ENCODE measurements around the gene REV3L. TPM values are rescaled to one million over a fixed set of nuclear protein-coding genes. Genes with fewer than 3 reads are reported as not detected.
A peak's percentile ranks its signal among the peaks of the same experiment; 100 is the strongest.
"Not testable (repeated sequence)": the region's sequence is repeated elsewhere in the genome, so short reads cannot be mapped to it uniquely, and the experiment has no call there.

The REV3L gene
- polyA plus RNA-seq, 3 donors from 2014 or later: 0.75 to 18.3 (median 9.0) TPM

DNA sequence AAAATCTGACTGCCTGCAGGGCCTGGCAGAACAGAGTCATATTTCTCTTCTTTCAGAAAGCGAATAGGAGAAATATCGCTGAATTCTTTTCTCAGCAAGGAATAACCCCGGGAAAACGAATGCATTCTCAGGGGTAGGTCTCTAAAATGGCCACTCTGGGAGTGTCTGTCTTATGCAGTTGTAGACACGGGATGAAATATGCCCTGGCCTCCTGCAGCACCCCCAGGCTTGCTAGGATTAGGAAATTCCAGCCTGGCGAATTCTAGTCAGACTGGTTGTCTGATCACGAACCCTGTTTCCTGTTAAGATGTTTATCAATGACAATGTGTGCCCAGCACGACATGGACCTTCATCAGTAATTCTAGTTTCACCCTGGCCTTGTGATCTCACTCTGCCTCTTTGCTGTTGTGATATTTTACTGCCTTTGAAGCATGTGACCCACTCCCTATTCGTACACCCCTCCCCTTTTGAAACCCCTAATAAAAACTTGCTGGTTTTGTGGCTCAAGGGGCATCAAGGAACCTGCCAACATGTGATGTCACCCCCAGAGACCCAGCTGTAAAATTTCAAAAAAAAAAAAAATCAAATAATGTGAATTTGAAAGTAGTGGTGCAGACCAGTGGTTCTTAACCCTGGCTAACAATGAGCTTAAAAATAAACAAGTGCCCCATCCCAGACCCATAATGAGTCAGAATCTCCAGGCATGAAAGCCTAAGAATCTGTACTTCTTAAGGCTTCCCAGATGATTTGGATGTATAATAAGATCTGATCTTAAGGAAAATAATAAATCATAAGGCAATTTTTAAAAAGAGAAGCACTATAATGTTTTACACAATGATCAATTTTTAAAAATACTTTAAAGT lies 181.8 kb downstream of the REV3L start:
- H3K27me3 Mint-ChIP-seq (ENCODE audit: low read depth in 3 of 3); H3K4me1 Mint-ChIP-seq; H3K4me3 Mint-ChIP-seq; DNase-seq: not testable (repeated sequence)
- H3K36me3 Mint-ChIP-seq: peaks cover 41 to 49% (median 44%) of the 10 kb centered on the region in 3 donors
- H3K9me3 Mint-ChIP-seq: peaks cover 0 to 19% (median 5%) of the 10 kb centered on the region in 6 donors
- peak overlapping the region in 1 of 6 donors; percentile 17 for H3K27ac Mint-ChIP-seq

DNA sequence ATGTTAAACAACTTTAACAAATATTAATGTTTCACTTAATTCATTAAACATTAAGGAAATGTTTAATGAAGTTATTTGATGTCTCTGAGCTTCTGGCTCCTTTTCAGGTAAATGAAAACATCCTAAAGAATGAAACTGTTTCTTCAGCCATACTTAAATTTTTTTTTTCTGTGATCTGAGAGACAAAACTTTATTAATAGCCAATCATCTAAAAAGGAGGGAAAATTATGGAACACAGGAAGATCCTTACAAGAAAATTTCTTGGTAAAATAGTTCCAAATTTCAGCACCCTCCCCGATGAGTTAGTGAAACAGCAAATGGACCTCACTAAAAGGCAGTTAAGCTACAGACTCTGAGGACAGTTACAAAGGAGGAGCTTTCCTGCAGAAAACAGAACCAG lies 185.2 kb downstream of the REV3L start:
- H3K9me3 Mint-ChIP-seq: peaks cover 0 to 19% (median 5%) of the 10 kb centered on the region in 6 donors
- peaks cover 7 to 15% of the 10 kb centered on the region in 2 donors for H3K4me1 Mint-ChIP-seq
- H3K4me3 Mint-ChIP-seq: no peak overlapping the region
- DNase-seq: no peak
- no peaks in the 10 kb centered on the region for H3K27me3 Mint-ChIP-seq (ENCODE audit: low read depth in 3 of 3)
- no peak overlapping the region for H3K27ac Mint-ChIP-seq
- H3K36me3 Mint-ChIP-seq: peaks cover 32 to 43% (median 35%) of the 10 kb centered on the region in 3 donors

DNA sequence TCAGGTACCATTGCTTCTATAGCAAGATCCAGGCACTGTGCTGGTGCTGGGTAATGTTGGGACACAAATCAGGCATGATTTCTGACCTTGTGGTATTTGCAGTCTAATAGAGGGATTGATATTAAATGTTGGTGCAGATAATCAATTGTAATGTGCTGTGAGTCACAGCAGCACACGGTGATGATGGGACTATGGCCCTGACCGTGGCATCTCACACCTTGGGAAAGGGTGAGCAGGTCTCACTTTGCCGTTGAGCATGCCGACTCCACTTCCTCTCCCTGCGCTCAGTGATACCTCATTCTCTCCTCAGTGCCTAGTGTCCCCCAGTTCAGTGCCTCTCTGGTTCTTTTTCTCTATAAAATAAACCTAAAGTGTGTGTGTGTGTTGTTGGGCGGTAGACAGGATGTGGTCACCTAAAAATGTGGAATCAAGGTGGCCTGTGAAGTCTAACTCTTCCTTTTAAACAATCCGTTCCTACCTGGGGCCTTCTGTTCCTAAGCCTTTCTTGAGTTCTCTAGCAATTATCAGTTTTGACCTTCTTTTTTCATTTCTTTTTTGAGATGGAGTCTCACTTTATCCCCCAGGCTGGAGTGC lies 188.5 kb downstream of the REV3L start:
- Mint-ChIP-seq H3K4me1 (peaks cover 10 to 15% of the 10 kb centered on the region in 2 donors), H3K27me3 (ENCODE audit: low read depth in 3 of 3) (no peaks in the 10 kb centered on the region), H3K4me3 (no peak overlapping the region), H3K9me3 (no peaks in the 10 kb centered on the region), H3K27ac (peak overlapping the region in 5 of 6 donors; percentile 19 to 66 (median 48)), H3K36me3 (peaks cover 4 to 22% (median 15%) of the 10 kb centered on the region in 3 donors)
- DNase-seq: no peak

DNA sequence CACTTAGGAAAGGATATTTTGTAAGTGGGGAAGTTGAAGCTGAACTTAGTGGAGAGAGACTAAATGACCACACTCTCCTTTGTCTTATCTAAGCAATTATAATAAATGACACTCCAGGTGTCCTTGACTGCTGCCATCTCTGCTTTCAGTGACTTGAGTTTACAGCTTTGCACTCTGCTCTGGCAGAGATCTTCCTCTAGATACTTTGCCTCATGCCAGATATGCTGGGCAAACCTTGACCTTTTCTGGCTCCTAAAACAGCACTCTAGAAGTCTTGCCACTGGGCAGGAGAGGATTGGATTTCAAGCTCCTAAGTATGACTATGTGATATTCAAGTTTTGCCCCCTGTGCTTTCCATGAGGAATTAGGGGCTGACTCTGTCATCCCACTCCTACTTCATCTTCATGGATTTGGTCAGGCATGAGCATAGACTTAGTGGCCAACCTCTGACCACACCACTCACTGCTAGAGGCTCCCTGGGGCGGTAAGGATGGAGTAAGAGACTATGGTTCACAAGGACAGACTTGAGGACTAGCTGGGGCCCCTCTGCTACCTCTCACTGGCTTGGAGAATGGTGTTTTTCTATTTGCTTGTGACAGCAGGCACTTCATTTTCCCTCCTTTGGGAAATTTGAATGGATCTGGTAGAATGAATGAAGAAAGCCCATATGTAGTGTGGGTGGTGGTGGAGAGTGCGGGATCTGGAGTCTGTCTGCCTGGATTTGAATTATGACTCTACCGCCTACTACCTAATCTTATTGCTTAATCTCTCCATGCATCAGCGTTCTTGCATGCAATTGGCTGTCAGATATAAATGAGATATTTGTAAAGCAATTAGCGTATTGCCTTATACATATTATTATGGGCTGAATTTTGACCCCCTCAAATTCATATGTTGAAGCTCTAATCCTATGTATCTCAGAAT lies 191.4 kb downstream of the REV3L start:
- H3K4me1 Mint-ChIP-seq: peaks cover 10 to 15% of the 10 kb centered on the region in 2 donors
- peaks cover 4 to 20% (median 10%) of the 10 kb centered on the region in 3 donors for H3K36me3 Mint-ChIP-seq
- H3K27ac Mint-ChIP-seq: no peak overlapping the region
- DNase-seq: no peak
- no peaks in the 10 kb centered on the region for H3K9me3 Mint-ChIP-seq
- H3K4me3 Mint-ChIP-seq: no peak overlapping the region
- no peaks in the 10 kb centered on the region for H3K27me3 Mint-ChIP-seq (ENCODE audit: low read depth in 3 of 3)

DNA sequence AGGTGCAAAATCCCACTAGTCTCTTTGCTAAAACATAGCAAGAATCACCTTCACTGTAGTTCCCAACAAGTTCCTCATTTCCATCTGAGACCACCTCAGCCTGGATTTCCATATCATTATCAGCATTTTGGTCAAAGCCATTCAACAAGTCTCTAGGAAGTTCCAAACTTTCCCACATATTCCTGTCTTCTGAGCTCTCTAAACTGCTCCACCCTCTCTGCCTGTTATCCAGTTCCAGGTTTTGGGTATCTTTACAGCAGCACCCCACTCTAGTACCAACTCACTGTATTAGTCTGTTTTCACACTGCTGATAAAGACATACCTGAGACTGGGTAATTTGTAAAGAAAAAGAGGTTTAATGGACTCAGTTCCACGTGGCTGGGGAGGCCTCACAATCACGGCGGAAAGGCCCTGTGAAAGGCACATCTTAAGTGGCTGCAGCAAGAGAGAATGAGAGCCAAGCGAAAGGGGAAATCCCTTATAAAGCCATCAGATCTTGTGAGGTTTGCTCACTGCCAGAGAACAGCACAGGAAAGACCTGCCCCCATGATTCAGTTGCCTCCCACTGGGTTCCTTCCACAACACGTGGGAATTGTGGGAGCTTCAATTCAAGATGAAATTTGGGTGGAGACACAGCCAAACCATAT lies 192.2 kb downstream of the REV3L start:
- H3K4me3 Mint-ChIP-seq: not testable (repeated sequence)

DNA sequence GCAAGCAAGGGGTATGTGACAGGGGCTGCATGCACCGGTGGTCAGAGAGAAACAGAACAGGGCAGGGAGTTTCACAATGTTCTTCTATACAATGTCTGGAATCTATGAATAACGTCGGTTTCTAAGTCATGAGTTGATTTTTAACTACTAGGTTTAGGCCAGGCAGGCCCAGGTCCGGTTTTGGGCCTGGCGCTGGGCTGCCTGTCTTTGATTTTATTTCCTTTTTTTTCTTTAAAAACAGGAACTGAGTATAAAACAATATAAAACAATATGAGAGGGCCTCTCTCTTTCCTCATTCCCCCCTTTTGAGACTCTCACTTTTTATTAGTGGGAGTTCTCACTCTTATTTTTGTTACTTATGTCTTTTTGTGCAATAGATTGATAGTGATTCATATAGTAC lies 198.7 kb downstream of the REV3L start:
- H3K36me3 Mint-ChIP-seq: peaks cover 13 to 31% (median 19%) of the 10 kb centered on the region in 3 donors
- H3K9me3 Mint-ChIP-seq; H3K4me1 Mint-ChIP-seq; H3K27ac Mint-ChIP-seq; DNase-seq; H3K4me3 Mint-ChIP-seq; H3K27me3 Mint-ChIP-seq (ENCODE audit: low read depth in 3 of 3): not testable (repeated sequence)

More for the DNA sequence above, 192.2 kb downstream of the REV3L start:
- Mint-ChIP-seq H3K36me3 (peaks cover 4 to 20% (median 10%) of the 10 kb centered on the region in 3 donors), H3K4me1 (peaks cover 10 to 15% of the 10 kb centered on the region in 2 donors)
- H3K9me3 Mint-ChIP-seq; H3K27me3 Mint-ChIP-seq (ENCODE audit: low read depth in 3 of 3); H3K27ac Mint-ChIP-seq; DNase-seq: not testable (repeated sequence)

DNA sequence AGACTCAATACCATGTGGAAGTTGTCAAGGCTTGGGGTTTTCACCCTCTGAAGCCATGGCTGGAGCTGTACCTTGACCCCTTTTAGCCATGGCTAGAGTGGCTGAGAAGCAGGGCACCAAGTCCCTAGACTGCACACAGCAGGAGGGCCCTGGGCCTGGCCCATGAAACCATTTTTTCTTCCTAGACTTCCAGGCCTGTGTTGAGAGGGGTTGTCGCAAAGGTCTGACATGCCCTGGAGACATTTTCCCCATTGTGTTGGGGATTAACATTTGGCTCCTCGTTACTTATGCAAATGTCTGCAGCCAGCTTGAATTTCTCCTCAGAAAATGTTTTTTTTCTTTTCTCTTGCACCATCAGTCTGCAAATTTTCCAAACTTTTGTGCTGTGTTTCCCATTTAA lies 199.3 kb downstream of the REV3L start:
- no peak for DNase-seq
- Mint-ChIP-seq H3K9me3 (no peaks in the 10 kb centered on the region), H3K4me3 (no peak overlapping the region), H3K36me3 (peaks cover 16 to 33% (median 23%) of the 10 kb centered on the region in 3 donors), H3K4me1 (peaks cover 0 to 7% of the 10 kb centered on the region in 2 donors), H3K27me3 (ENCODE audit: low read depth in 3 of 3) (no peaks in the 10 kb centered on the region), H3K27ac (no peak overlapping the region)

DNA sequence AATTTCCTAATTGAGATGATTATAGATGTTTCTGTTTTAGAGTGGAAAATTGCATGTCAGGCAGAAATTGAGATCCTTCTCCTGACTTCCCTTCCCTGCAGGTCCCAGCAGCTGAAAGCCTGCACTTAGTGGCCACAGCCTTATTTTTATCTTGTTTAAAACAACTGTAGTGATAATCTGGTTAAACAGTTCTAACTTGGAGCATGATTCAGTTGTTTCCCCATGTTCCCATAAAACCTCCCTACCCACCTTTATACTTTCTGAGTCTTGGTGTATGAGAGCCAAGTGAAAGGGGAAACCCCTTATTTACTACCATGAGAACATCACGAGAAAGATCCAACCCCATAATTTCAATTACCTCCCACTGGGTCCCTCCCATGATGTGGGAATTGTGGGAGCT lies 200.5 kb downstream of the REV3L start:
- H3K9me3 Mint-ChIP-seq: no peaks in the 10 kb centered on the region
- H3K4me1 Mint-ChIP-seq: peaks cover 0 to 7% of the 10 kb centered on the region in 2 donors
- no peaks in the 10 kb centered on the region for H3K27me3 Mint-ChIP-seq (ENCODE audit: low read depth in 3 of 3)
- no peak overlapping the region for H3K27ac Mint-ChIP-seq
- DNase-seq: no peak
- H3K36me3 Mint-ChIP-seq: peaks cover 27 to 45% (median 35%) of the 10 kb centered on the region in 3 donors
- H3K4me3 Mint-ChIP-seq: no peak overlapping the region

DNA sequence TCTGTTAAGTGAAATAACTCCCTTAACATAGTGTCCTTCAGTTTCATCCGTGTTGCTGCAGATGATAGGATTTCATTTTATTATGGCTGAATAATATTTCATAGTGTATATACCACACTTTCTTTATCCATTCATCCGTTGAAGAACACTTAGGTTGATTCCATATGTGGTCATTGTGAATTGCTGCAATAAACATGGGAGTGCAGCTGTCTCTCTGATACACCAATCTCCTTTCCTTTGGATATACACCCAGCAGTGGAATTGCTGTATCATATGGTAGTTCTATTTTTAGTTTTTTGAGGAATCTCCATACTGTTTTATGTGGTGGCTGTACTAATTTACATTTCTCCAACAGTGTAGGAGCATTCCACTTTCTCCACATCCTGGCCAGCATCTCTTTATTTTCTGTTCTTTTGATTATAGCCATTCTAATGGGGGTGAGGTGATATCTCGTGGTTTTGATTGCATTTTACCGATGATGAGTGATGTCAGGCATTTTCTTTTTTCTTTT lies 202.5 kb downstream of the REV3L start:
- no peak overlapping the region for H3K27ac Mint-ChIP-seq
- no peak overlapping the region for H3K4me3 Mint-ChIP-seq
- peaks cover 4 to 7% of the 10 kb centered on the region in 2 donors for H3K4me1 Mint-ChIP-seq
- H3K9me3 Mint-ChIP-seq: peaks cover 3 to 6% (median 4%) of the 10 kb centered on the region in 6 donors
- peaks cover 45 to 61% (median 54%) of the 10 kb centered on the region in 3 donors for H3K36me3 Mint-ChIP-seq
- H3K27me3 Mint-ChIP-seq (ENCODE audit: low read depth in 3 of 3): no peaks in the 10 kb centered on the region
- no peak for DNase-seq

DNA sequence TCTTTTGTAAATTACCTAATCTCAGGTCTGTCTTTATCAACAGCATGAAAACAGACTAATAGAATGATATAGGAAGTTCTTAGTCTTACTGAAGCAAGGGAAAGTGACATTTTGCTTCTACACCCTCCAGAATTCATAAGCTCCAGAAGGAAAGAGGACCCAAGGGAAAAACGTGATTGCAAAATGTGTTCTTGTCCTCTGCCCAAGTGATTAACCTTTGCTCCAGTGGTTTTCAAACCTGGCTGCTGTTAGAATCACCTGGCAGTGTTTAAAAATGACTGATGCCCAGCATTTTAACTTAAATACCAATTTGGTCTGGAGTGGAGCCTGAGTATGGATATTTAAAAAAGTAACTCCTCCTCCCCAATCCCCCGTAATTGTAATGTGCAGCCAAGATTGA lies 204.3 kb downstream of the REV3L start:
- Mint-ChIP-seq H3K27me3 (ENCODE audit: low read depth in 3 of 3) (no peaks in the 10 kb centered on the region), H3K27ac (no peak overlapping the region), H3K4me3 (no peak overlapping the region), H3K9me3 (peaks cover 14 to 21% (median 15%) of the 10 kb centered on the region in 6 donors), H3K4me1 (peaks cover 5 to 7% of the 10 kb centered on the region in 2 donors), H3K36me3 (peaks cover 60 to 70% (median 70%) of the 10 kb centered on the region in 3 donors)
- DNase-seq: no peak

DNA sequence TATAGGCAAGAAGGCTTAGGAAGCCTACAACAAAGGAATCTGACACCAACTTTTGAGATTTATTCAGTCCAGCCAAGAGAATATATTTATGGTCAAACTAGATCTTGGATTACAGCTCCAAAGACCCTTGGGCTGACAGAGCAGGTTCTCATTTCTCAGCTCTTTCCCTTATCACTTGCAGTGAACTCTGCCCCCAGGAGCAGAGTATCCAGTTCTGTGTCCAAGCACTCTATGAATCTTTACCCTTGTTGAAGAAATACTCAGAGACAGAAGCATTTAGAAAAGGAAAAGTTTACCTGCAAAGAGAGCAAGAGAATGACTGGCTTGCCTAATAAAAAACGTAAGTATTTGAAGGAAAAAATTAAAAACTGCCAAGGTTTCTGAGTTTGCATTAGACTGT lies 205.2 kb downstream of the REV3L start:
- Mint-ChIP-seq H3K4me1 (peaks cover 5 to 7% of the 10 kb centered on the region in 2 donors), H3K27me3 (ENCODE audit: low read depth in 3 of 3) (no peaks in the 10 kb centered on the region), H3K4me3 (no peak overlapping the region), H3K36me3 (peaks cover 66 to 79% (median 79%) of the 10 kb centered on the region in 3 donors), H3K9me3 (peaks cover 14 to 28% (median 16%) of the 10 kb centered on the region in 6 donors), H3K27ac (no peak overlapping the region)
- DNase-seq: no peak

DNA sequence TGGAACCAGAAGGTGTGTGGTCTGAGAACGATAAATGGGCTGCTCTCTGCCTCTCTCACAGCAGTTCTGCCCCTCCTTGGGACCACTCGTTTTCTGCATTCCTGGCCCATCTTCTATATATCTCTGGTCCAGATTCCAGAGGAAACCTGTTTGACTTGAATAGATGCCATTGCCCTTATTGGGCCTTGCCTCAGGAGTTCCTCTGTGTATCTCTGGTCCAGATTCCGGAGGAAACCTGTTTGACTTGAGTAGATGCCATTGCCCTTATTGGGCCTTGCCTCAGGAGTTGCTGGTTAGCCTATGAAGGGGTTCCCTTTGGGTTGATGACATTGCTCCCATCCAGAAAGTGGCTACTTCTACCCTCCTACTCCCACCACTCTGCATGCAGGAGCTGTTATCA lies 206.3 kb downstream of the REV3L start:
- no peak for DNase-seq
- no peak overlapping the region for H3K27ac Mint-ChIP-seq

DNA sequence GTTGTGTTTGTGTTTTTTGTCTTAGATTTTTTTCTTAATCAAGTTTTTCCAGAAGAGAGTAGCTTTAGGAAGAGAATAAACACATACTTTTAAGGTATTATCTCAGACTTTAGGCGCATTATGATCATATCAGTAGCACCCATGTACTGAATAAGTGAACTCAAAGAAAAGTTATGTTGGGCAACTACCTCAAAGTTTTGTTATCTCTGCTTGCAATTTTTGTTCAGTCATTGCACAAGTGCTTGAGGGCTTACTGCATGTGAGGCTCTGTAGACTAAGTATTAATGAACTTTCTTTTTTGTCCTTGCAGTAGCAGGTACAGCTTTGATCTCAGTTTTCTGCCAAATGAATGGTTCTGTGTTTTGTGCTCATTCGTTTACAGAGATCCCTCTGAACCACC lies 206.7 kb downstream of the REV3L start:
- H3K4me1 Mint-ChIP-seq: peaks cover 5 to 7% of the 10 kb centered on the region in 2 donors
- no peak for DNase-seq
- H3K27ac Mint-ChIP-seq: no peak overlapping the region
- H3K9me3 Mint-ChIP-seq: peaks cover 14 to 28% (median 16%) of the 10 kb centered on the region in 6 donors
- no peaks in the 10 kb centered on the region for H3K27me3 Mint-ChIP-seq (ENCODE audit: low read depth in 3 of 3)
- no peak overlapping the region for H3K4me3 Mint-ChIP-seq
- peaks cover 62 to 77% (median 73%) of the 10 kb centered on the region in 3 donors for H3K36me3 Mint-ChIP-seq

More for the DNA sequence above, 206.3 kb downstream of the REV3L start:
- H3K27me3 Mint-ChIP-seq (ENCODE audit: low read depth in 3 of 3): no peaks in the 10 kb centered on the region
- H3K4me3 Mint-ChIP-seq: no peak overlapping the region
- peaks cover 5 to 7% of the 10 kb centered on the region in 2 donors for H3K4me1 Mint-ChIP-seq
- peaks cover 64 to 77% (median 74%) of the 10 kb centered on the region in 3 donors for H3K36me3 Mint-ChIP-seq
- peaks cover 14 to 28% (median 16%) of the 10 kb centered on the region in 6 donors for H3K9me3 Mint-ChIP-seq
